GM18519 (cell line): ENCODE data around the gene DENND1A.
"Not testable (repeated sequence)": the region's sequence is repeated elsewhere in the genome, so short reads cannot be mapped to it uniquely, and the experiment has no call there.

ENCODE experiments used
- ATAC-seq: cut with Tn5 transposase; IDR thresholded peaks from one replicate; pipeline ENCODE4 v1.9.1; 2021; ENCODE audit warnings: mild to moderate bottlenecking, moderate library complexity; ENCODE audit not compliant: unreplicated experiment, low FRiP score

DENND1A gene

GRCh38 chr9:123823194-123823947, 106.6 kb downstream of the DENND1A start:
- ATAC-seq: no peak

DNA sequence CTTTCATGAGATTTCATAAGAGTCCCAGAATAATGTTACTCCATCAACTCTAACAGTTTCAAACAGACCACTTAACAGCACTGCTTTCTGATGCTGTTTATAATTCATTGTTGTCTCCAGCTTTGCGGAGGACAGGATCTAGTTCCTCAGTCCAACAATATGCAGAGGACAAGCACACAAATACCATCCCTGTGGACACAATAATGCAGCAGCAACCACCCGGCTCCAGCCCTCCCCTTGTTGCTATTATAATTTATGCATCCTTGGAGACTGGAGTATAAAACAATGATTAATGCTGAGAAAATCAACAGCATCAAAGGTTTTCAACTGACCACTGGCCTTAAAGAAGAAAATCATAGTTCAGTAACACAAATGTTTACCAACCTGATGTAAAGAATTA, 108.3 kb downstream of the DENND1A start:
- ATAC-seq: no peak

- no peak for ATAC-seq
These were observed 109.8 kb downstream of the DENND1A start for GRCh38 chr9:123820139-123820538.

DNA sequence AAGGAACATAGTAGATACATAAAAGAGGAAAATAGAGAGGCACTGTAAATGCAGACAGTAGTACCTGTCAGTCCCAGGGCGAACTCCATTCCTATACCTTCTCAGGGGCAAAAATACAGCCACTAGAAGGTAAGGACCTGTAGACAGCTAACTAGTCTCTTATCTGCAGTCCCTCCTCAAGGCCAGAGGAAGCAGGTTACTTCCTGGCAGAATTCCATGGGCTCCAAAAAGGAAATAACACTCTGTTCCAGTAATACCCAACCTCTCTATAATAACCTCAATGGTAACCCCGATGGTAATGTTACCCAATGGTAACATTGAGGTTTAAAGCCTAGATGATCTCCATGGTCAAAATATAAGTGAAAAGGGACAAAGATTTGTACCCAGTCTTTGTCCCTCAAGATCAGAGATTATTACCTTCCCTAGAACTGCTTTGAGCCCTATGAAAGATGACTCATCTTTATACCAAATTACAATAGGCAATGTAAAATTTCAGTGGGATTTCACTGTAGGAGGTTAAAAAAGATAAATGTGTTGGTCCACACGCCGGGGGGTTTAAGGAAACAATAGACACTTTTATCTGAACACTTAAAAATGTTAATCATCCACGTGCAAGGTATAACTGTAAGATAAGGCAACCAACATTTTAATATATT, 113.0 kb downstream of the DENND1A start:
- ATAC-seq: no peak

DNA sequence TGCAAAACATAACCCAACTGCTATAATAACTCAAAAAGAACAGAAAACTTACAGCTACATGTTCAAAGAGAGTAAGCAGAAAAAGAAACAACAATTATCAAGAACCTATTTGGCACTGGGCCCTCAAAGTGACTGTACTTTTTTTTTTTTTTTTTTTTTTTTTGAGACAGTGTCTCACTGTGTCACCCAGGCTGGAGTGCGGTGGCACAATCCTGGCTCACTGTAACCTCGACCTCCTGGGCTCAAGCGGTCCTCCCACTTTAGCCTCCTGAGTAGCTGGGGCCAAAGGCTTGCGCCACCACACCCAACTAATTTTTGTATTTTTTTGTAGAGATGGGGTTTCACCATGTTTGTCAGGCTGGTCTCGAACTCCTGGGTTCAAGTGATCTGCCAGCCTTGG, 114.1 kb downstream of the DENND1A start:
- not testable (repeated sequence) for ATAC-seq

DNA sequence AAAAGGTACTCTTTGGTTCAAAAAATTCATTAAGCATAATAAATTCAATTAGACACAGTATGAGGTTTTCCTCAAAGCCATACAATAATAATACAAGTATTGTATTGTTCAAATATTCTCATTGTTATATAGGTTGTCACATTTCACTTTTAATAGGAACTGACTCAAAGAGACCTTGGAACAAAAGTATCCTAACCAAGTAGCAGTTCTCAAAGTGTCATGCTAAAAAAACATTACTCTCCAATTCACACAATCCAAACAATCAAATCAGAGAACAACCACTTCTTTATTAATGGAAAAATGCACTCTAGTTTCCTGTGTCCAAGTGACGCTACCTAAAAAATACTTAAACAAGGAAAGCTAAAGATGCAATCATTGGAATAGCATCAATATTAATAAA, 115.4 kb downstream of the DENND1A start:
- ATAC-seq: no peak

- no peak for ATAC-seq
These were observed 116.9 kb downstream of the DENND1A start for GRCh38 chr9:123812984-123813383.

- ATAC-seq: no peak
These were observed 122.7 kb downstream of the DENND1A start for GRCh38 chr9:123807251-123807650.

GRCh38 chr9:123806829-123807228, 123.1 kb downstream of the DENND1A start:
- no peak for ATAC-seq

DNA sequence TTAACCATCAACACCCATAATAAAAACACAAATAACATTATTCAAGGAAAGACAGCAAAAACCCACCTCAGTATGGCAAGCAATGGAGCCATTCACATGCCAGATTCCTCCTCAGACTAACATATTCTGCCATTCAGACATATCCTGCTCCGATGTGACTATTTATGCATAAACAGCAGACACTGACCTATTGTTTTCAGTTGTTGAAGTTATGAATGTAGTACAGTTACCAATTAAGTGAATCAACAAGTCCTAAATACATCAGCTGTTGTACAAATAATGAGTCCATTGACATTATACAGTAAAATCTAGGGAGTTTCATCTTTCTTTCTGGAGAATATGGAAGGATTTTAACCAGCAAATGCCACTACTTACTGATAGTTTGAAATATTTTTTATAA, 131.7 kb downstream of the DENND1A start:
- no peak for ATAC-seq

DNA sequence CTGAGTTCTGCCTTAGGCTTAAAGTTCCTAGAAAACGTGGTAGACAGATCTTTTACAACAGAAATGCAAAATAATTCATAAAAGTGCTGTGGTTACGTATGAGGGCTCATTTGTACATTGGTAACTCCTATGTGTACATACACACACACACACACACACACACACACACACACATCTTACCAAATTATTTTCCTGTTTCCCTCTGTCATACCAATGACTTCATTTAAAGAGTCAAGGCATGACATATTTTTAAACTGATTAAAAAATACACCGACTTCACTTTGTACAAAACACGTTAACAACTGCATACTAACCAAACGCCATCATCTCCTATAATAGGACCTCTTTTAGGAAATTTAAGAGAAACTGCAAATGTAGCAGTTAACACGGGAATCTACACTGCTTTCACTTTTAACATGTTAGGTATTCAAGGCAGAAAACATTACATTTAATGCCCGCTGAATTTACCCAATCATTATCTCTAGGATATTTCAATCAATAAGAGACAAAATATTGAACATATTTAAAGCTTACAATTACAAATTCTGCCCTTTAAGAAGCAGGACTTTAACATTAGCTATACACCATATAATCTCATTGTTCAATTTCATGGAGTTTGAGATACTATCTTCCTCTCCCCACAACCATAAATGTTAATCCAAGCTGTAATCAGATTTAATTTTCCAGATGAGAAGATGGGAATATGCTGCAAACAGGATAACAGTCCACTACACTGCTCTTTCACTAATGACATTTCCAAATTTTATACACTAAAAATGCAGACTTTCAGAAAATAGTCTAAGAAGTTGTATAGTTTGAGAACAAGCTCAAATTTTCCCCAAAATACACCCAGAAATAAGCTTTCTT, 133.1 kb downstream of the DENND1A start:
- ATAC-seq: no peak

DNA sequence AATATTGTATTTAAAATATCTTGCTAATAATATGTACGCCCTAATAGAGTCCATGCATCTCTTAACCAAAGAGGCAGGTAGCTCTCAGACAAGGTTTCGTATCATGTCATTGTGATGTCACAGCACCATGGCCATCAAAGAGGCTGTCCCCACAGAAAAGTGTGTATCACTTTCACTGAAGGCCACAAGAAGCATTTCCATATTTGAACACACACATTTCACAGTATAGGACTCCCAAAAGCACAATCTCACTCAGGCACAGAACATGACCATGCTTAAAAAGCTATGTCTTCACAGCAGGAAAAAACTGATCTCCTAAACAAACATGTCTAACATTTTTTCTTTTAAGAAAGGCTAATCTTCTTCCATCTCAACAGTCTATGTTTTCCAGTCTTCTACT, 133.8 kb downstream of the DENND1A start:
- ATAC-seq: no peak

GRCh38 chr9:123795336-123795735, 134.6 kb downstream of the DENND1A start:
- no peak for ATAC-seq

DNA sequence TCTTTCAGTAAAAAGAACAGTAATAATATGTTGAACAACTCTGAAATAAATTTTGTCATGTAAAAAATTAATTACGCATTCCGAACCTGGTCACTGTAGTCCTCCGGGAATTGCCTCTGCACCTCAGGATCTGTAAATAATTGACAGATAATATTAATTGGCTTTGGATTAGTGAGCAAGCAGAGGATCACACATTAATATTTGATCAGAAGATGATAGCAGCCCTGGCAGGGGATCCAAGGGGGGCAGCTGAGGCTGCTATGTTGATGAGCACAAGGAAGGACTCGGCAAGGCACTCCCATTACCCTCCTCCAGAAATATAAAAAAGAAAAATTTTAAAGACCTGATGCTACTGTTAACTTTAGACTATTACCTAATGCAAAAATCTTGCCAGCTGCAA, 137.4 kb downstream of the DENND1A start:
- no peak for ATAC-seq

DNA sequence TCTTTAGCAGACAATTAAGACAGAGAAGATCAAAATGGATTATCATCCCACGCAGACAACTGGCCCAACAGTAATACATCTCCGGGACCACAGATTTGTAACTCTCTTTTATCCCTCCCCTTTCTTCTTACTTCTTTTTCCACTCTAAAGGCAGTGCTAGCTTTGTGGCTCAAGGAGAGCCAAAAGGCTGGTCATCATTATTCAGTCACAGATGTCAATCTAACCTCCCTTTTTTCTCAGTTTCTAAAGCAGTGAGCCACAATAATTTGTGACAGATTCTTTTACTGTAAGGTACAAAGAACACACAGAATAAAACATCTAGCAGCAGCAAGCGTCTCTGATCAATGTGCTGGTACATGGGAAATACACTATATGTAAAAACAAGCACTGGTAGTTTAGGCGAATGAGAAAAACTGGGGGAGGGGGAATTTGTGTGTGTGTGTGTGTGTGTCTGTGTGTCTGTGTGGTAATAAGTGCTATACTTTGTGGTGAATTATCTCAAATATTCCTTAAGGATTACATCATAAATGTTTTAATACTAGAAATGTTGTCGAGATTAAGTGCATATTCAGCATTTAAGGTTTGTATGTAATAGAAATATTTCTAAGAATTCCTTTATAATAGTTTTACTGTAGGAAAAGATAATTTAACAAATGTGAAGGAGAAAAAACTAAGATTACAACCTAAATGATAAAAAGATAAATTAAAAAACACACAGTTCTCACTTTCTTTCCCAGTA, 140.2 kb downstream of the DENND1A start:
- no peak for ATAC-seq

DNA sequence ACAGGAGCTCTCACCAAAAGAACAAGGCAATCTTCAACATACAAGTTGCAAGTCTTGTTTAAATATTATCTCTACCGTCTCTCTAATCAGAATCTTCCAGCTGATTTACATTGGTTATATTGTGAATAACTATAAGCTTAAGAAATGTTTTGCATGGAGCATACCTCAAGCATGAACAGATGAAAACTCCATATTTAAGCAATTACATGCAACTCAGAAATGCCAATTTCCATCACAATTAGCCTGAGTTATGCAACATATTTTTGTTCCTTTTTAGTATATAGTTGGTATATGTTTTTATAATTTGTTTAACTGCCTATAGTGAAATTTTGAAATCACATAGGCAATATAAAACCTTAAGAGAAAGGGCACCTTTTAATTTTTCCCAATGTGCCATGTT, 142.5 kb downstream of the DENND1A start:
- no peak for ATAC-seq

DNA sequence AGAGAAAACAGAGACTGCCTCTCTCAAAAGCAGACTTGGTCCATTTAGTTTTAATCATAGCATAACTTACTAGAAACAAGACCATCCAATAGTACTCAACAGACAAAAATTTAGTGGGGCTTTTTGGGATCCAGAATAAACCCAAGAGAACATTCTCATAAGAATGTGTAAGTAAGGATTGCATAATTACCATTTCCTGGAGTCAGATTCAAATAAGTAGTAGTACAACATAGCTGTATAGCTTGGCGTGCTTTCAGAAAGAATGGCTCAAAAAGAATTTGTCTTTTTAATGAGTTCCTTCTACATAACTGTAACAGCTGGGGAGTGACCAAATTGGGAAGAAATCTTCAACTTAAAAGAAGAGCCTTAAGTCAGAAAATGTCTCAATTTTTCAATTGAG, 145.4 kb downstream of the DENND1A start:
- no peak for ATAC-seq

GRCh38 chr9:123778232-123778902, 151.6 kb downstream of the DENND1A start:
- ATAC-seq: no peak

GRCh38 chr9:123776708-123777537, 153.0 kb downstream of the DENND1A start:
- ATAC-seq: no peak
